NCI-H2196 treated with DMSO at 0.1 percent for 48 hours (cell line): ENCODE data around the gene KLHL13.

Experiments
- DNase-seq: peaks from one replicate; lab custom pipeline; 2025; ENCODE audit not compliant: unreplicated experiment; lab: John Stamatoyannopoulos, UW

KLHL13 gene

DNA sequence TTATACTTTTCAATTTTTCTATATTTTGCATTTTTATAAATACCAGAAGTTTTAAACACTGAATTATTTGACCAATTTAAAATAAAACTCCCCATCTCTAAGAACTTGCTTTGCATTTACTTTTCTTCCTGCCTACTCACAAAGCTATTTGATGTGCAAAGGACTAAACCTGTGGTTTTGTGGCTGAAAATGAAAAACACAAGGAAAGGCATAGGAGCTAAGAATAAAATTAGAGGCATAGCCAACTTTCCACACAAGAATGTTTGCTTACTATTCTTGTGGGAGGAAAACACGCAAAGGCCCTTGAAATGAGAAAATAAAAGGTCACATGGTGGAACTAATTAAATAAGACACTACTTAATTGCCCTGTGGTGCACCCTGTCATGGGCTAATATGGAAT, 221.2 kb downstream of the KLHL13 start:
- DNase-seq: no peak

GRCh38 chrX:117892469-117892868, 224.1 kb downstream of the KLHL13 start:
- DNase-seq: no peak

DNA sequence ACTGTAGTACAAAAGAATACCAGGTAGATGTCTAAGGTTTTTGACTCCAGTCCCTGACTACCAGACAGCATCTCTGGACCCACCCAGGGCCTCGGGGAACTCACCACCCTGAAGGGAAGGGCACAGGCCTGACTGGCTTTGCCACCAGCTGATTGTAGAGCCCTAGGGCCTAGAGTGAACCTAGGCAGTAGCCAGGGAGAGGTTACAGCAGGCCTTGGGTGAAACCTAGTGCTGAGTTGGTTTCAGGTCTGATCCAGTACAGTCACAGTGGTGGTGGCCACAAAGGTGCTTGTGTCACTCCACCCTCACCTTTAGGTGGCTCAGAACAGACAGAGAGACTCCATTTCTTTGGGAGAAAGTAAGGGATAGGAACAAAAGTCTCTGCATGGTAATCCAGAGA, 244.8 kb downstream of the KLHL13 start:
- no peak for DNase-seq

DNA sequence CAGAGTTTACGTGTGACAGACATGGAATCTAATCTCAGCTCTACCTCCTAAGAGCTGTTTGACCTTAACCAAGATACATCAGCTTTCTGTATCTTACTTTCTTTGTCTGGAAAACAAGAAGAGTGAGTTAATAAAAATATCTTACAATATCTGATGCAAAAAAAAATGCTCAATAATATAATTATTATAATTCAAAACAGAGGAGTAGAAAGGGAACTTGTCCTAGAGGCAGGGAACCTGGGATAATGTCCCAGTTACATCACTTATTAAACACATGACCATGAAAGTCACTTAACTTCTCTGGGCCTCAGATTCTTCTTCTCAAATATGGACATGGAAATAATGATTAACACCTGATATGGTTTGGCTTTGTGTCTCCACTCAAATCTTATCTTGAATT, 256.1 kb downstream of the KLHL13 start:
- no peak for DNase-seq

GRCh38 chrX:117854806-117855205, 261.8 kb downstream of the KLHL13 start:
- DNase-seq: no peak

DNA sequence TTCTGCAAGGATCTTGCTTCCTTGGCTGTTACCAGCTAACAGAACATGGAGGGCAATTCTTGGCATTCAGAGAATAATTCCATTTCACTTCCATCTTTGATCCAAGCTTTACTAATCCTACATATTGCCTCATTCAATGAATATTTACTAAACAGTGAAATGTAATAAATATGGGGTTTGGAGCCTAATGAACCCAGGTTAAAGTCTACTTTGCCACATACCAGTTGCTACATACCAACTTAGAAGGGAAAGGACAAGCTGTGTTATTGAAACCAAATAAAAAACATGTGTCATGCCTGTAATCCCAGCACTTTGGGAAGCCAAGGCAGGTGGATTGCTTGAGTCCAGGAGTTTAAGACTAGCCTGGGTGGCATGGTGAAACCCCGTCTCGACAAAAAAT, 265.6 kb downstream of the KLHL13 start:
- no peak for DNase-seq
